TTC549 (cell line): ENCODE measurements around the gene NRF1.

Experiments used
- FAIRE-seq: peaks from 2 replicates; lab custom pipeline; 2012; peaks lifted over from hg19 to GRCh38; lab: Jason Lieb, UNC

The NRF1 gene

GRCh38 chr7:129740574-129741410 lies 129.3 kb downstream of the NRF1 start:
- no peak for FAIRE-seq

- FAIRE-seq: no peak
Measured at GRCh38 chr7:129741743-129742213, 130.3 kb downstream of the NRF1 start.

GRCh38 chr7:129742256-129742655 lies 130.7 kb downstream of the NRF1 start:
- no peak for FAIRE-seq

GRCh38 chr7:129746857-129747529 lies 135.5 kb downstream of the NRF1 start:
- no peak for FAIRE-seq

GRCh38 chr7:129748356-129749109 lies 137.0 kb downstream of the NRF1 start:
- FAIRE-seq: no peak

GRCh38 chr7:129750091-129750490 lies 138.6 kb downstream of the NRF1 start:
- no peak for FAIRE-seq

GRCh38 chr7:129750501-129750900 lies 139.0 kb downstream of the NRF1 start:
- no peak for FAIRE-seq

- FAIRE-seq: no peak
Measured at GRCh38 chr7:129751916-129752315, 140.4 kb downstream of the NRF1 start.

- no peak for FAIRE-seq
Measured at GRCh38 chr7:129752760-129753159, 141.2 kb downstream of the NRF1 start.

- no peak for FAIRE-seq
Measured at GRCh38 chr7:129754406-129754805, 142.9 kb downstream of the NRF1 start.

- FAIRE-seq: no peak
Measured at GRCh38 chr7:129757991-129758390, 146.5 kb downstream of the NRF1 start.

GRCh38 chr7:129762387-129762969 lies 151.0 kb downstream of the NRF1 start:
- no peak for FAIRE-seq

GRCh38 chr7:129764247-129765084 lies 152.9 kb downstream of the NRF1 start:
- no peak for FAIRE-seq

GRCh38 chr7:129765352-129765751 lies 153.8 kb downstream of the NRF1 start:
- FAIRE-seq: no peak

- no peak for FAIRE-seq
Measured at GRCh38 chr7:129767120-129768015, 155.8 kb downstream of the NRF1 start.

- FAIRE-seq: no peak
Measured at GRCh38 chr7:129768614-129769399, 157.3 kb downstream of the NRF1 start.

GRCh38 chr7:129769400-129769774 lies 157.9 kb downstream of the NRF1 start:
- FAIRE-seq: no peak

GRCh38 chr7:129769866-129770808 lies 158.6 kb downstream of the NRF1 start:
- FAIRE-seq: no peak
